Astrocyte (in vitro differentiated cells and primary cell): ENCODE measurements around the gene CYSTM1. TPM values are rescaled to one million over a fixed set of nuclear protein-coding genes. Genes with fewer than 3 reads are reported as not detected.

ENCODE experiments used
- DNase-seq: peaks from one replicate; pipeline ENCODE4 v3.0.0-alpha.2; 2010; ENCODE audit warnings: low read depth
- FAIRE-seq: peaks from 2 replicates; lab custom pipeline; 2011; peaks lifted over from hg19 to GRCh38; lab: Jason Lieb, UNC
- H2AFZ ChIP-seq: 2 replicates; pipeline ENCODE4 v1.6.0; 2012; ENCODE audit warnings: low read depth, low read length, inconsistent platforms
- H3K27ac ChIP-seq: 2 replicates; pipeline ENCODE4 v1.5.1; 2011; ENCODE audit warnings: low read depth, low read length, inconsistent platforms
- H3K27me3 ChIP-seq: 2 replicates; pipeline ENCODE4 v1.6.0; 2011; ENCODE audit warnings: low read length, inconsistent platforms; ENCODE audit not compliant: insufficient read depth
- H3K36me3 ChIP-seq: 2 replicates; pipeline ENCODE4 v1.5.1; 2011; ENCODE audit warnings: low read length, inconsistent platforms; ENCODE audit not compliant: insufficient read depth
- H3K4me1 ChIP-seq: 2 replicates; pipeline ENCODE4 v1.5.1; 2011; ENCODE audit warnings: low read length, inconsistent platforms; ENCODE audit not compliant: insufficient read depth
- H3K4me2 ChIP-seq: 2 replicates; pipeline ENCODE4 v1.6.0; 2012; ENCODE audit warnings: low read length, inconsistent platforms
- H3K4me3 ChIP-seq: 2 replicates; pipeline ENCODE4 v1.5.1; 2011; ENCODE audit warnings: low read depth, mild to moderate bottlenecking, low read length, inconsistent platforms; ENCODE audit not compliant: insufficient read depth
- H3K79me2 ChIP-seq: 2 replicates; pipeline ENCODE4 v1.6.0; 2012; ENCODE audit warnings: mild to moderate bottlenecking, low read length, inconsistent platforms; ENCODE audit not compliant: insufficient read depth
- H3K9ac ChIP-seq: 2 replicates; pipeline ENCODE4 v1.6.0; 2012; ENCODE audit warnings: mild to moderate bottlenecking, low read length, inconsistent platforms
- H3K9me3 ChIP-seq: 2 replicates; pipeline ENCODE4 v1.5.1; 2012; ENCODE audit warnings: low read depth, mild to moderate bottlenecking, low read length, inconsistent platforms; ENCODE audit not compliant: insufficient read depth
- H4K20me1 ChIP-seq: 2 replicates; pipeline ENCODE4 v1.6.0; 2012; ENCODE audit warnings: low read length, inconsistent platforms; ENCODE audit not compliant: insufficient read depth
- H3K27ac Mint-ChIP-seq: one replicate; pipeline ENCODE4 v1.8.0; 2021; ENCODE audit warnings: mild to moderate bottlenecking, mixed read lengths; ENCODE audit not compliant: unreplicated experiment
- H3K27me3 Mint-ChIP-seq: one replicate; pipeline ENCODE4 v1.8.0; 2021; ENCODE audit warnings: low read depth, mixed read lengths; ENCODE audit not compliant: unreplicated experiment
- H3K36me3 Mint-ChIP-seq: one replicate; pipeline ENCODE4 v1.8.0; 2021; ENCODE audit warnings: low read depth, mixed read lengths; ENCODE audit not compliant: unreplicated experiment
- H3K4me1 Mint-ChIP-seq: one replicate; pipeline ENCODE4 v1.8.0; 2021; ENCODE audit warnings: low read depth, mixed read lengths; ENCODE audit not compliant: unreplicated experiment
- H3K4me3 Mint-ChIP-seq: one replicate; pipeline ENCODE4 v1.8.0; 2021; ENCODE audit warnings: mild to moderate bottlenecking, moderate library complexity, mixed read lengths; ENCODE audit not compliant: unreplicated experiment
- H3K9me3 Mint-ChIP-seq: one replicate; pipeline ENCODE4 v1.8.0; 2021; ENCODE audit warnings: mild to moderate bottlenecking, mixed read lengths; ENCODE audit not compliant: unreplicated experiment
- CTCF ChIP-seq: IDR thresholded peaks from 2 replicates; pipeline ENCODE4 v1.5.1; 2011; ENCODE audit warnings: low read depth, mild to moderate bottlenecking, inconsistent platforms, low read length, moderate library complexity; ENCODE audit not compliant: insufficient read depth
- EZH2 ChIP-seq: IDR thresholded peaks from 2 replicates; pipeline ENCODE4 v1.6.1; 2012; ENCODE audit warnings: mild to moderate bottlenecking, low read length, inconsistent platforms; ENCODE audit not compliant: insufficient read depth
- total RNA-seq: library from RNA; stranded (reverse); gene quantifications from 2 replicates; pipeline ENCODE4 v1.2.1, GENCODE V29; 2021

The CYSTM1 gene
- total RNA-seq, 1 donor from 2014 or later: 46.3 TPM

- TF ChIP-seq EZH2 (no peak), CTCF (no peak)
- Histone ChIP-seq H2AFZ (no peak overlapping the region), H3K4me2 (peak overlapping the region; percentile 25), H3K4me3 (no peak overlapping the region), H4K20me1 (no peaks in the 10 kb centered on the region), H3K27ac (peak overlapping the region; percentile 37), H3K9me3 (no peaks in the 10 kb centered on the region), H3K79me2 (no peaks in the 10 kb centered on the region), H3K36me3 (no peaks in the 10 kb centered on the region), H3K27me3 (no peaks in the 10 kb centered on the region), H3K9ac (peak overlapping the region; percentile 32), H3K4me1 (no peaks in the 10 kb centered on the region)
- Mint-ChIP-seq H3K4me3 (peak overlapping the region; percentile 31), H3K27ac (peak overlapping the region; percentile 98), H3K9me3 (peaks cover 1% of the 10 kb centered on the region), H3K27me3 (no peaks in the 10 kb centered on the region), H3K4me1 (peaks cover 30% of the 10 kb centered on the region), H3K36me3 (peaks cover 4% of the 10 kb centered on the region)
- DNase-seq (peak; percentile 79), FAIRE-seq (no peak)
These were observed 15.2 kb downstream of the CYSTM1 start for GRCh38 chr5:140189977-140190871.

GRCh38 chr5:140190872-140191218 lies 15.9 kb downstream of the CYSTM1 start:
- Histone ChIP-seq H3K4me1 (no peaks in the 10 kb centered on the region), H3K27me3 (no peaks in the 10 kb centered on the region), H3K9me3 (no peaks in the 10 kb centered on the region), H4K20me1 (no peaks in the 10 kb centered on the region), H3K4me3 (no peak overlapping the region), H3K4me2 (peak overlapping the region; percentile 25), H2AFZ (no peak overlapping the region), H3K27ac (peak overlapping the region; percentile 37), H3K36me3 (no peaks in the 10 kb centered on the region), H3K79me2 (no peaks in the 10 kb centered on the region), H3K9ac (peak overlapping the region; percentile 32)
- Mint-ChIP-seq H3K9me3 (peaks cover 1% of the 10 kb centered on the region), H3K4me1 (peaks cover 30% of the 10 kb centered on the region), H3K36me3 (peaks cover 4% of the 10 kb centered on the region), H3K27ac (peak overlapping the region; percentile 98), H3K4me3 (no peak overlapping the region), H3K27me3 (no peaks in the 10 kb centered on the region)
- DNase-seq (no peak), FAIRE-seq (no peak)
- no peak for TF ChIP-seq CTCF
- no peak for TF ChIP-seq EZH2
